GM12892 (cell line): ENCODE measurements around the gene ZNF337.
"Not testable (repeated sequence)": the region's sequence is repeated elsewhere in the genome, so short reads cannot be mapped to it uniquely, and the experiment has no call there.

Source experiments
- DNase-seq: peaks from one replicate; pipeline ENCODE4 v3.0.0; 2011; ENCODE audit not compliant: insufficient read length
- FAIRE-seq: peaks from 2 replicates; lab custom pipeline; 2011; peaks lifted over from hg19 to GRCh38; lab: Jason Lieb, UNC
- POLR2A ChIP-seq: IDR thresholded peaks from 2 replicates; pipeline ENCODE4 v1.6.1; 2011; ENCODE audit warnings: low read depth, low read length, control low read depth
- POLR2AphosphoS5 ChIP-seq: IDR thresholded peaks from 2 replicates; pipeline ENCODE4 v1.6.1; 2011; ENCODE audit warnings: low read depth, low read length, control low read depth
- TAF1 ChIP-seq: IDR thresholded peaks from 2 replicates; pipeline ENCODE4 v1.6.1; 2011; ENCODE audit warnings: low read depth, mild to moderate bottlenecking, control low read depth, low read length, borderline replicate concordance

The ZNF337 gene

DNA sequence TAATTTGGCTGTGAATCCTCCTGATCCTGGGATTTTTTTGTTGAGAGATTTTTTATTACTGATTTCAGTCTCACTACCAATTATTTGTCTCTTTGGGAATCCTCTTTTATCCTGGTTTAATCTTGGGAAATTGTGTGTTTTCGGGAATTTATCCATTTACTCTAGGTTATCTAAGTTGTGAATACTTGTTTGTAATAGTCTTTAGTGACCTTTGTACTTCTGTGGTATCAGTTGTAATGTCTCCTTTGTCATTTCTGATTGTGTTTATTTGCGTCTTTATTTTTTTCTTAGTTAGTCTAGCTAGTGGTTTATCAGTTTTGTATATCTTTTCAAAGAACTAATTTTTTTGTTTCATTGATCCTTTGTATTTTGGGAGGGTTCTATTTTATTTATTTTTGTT lies 27.3 kb upstream of the ZNF337 start:
- no peak for DNase-seq
- no peak for FAIRE-seq
- no peak for TF ChIP-seq TAF1
- TF ChIP-seq POLR2AphosphoS5 = no peak
- no peak for TF ChIP-seq POLR2A

DNA sequence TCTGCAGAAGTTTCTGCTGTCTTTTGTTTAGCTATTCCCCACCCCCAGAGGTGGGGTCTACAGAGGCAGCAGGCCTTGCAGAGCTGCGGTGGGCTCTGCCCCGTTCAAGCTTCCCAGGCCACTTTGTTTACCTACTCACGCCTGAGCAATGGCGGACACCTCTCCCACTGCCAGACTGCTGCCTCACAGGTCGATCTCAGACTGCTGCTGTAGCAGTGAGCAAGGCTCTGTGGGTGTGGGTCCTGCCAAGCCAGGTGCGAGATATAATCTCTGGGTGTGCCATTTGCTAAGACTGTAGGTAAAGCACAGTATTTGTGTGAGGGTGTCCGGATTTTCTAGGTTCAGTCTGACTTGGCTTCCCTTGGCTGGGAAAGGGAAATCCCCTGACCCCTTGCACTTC lies 23.6 kb upstream of the ZNF337 start:
- no peak for DNase-seq
- FAIRE-seq = no peak
- TF ChIP-seq POLR2AphosphoS5 (no peak), TAF1 (no peak), POLR2A (no peak)

DNA sequence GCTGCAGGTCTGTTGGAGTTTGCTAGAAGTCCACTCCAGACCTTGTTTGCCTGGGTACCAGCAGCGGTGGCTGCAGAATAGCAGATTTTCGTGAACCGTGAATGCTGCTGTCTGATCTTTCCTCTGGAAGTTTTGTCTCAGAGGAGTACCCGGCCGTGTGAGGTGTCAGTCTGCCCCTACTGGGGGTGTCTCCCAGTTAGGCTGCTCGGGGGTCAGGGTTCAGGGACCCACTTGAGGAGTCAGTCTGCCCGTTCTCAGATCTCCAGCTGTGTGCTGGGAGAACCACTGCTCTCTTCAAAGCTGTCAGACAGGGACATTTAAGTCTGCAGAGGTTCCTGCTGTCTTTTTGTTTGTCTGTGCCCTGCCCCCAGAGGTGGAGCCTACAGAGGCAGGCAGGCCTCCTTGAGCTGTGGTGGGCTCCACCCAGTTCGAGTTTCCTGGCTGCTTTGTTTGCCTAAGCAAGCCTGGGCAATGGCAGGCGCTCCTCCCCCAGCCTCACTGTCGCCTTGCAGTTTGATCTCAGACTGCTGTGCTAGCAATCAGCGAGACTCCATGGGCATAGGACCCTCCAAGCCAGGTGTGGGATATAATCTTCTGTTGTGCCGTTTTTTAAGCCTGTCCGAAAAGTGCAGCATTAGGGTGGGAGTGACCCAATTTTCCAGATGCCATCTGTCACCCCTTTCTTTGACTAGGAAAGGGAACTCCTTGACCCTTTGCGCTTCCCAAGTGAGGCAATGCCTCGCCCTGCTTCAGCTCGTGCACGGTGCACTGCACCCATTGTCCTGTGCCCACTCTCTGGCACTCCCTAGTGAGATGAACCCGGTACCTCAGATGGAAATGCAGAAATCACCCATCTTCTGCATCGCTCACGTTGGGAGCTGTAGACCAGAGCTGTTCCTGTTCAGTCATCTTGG lies 22.5 kb upstream of the ZNF337 start:
- FAIRE-seq, DNase-seq: not testable (repeated sequence)

DNA sequence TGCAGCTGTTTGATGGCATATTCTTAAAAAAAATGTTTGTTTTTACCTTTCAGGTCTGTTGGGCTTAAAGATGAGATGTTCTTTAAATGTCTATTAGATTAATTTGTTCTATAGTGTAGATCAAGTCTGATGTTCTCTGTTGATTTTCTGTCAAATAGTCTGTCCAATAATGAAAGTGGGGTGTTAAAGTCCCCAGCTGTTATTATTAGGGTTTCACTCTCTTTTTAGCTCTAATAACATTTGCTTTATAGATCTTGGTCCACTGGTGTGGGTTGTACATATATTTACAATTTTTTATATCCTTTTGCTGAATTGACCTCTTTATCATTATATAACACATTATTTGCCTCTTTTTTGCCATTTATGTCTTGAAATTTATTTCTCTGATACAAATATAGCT lies 11.0 kb upstream of the ZNF337 start:
- TF ChIP-seq TAF1 (no peak), POLR2A (no peak), POLR2AphosphoS5 (no peak)
- no peak for DNase-seq
- FAIRE-seq = no peak

DNA sequence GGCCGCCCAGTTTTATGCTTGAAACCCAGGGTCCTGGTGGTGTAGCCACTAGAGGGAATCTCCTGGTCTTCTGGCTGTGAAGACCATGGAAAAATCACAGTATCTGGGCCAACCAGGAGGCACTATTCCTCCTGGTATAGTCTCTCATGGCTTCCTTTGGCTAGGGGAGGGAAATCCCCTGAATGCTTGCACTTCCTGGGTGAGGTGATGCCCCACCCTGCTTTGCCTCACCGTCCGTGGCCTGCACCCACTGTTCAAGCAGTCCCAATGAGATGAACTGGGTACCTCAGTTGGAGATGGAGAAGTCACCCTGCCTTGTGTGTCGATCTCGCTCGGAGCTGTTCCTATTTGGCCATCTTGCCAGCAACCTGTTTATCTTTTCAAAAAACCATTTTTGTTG lies 10.1 kb upstream of the ZNF337 start:
- FAIRE-seq = no peak
- DNase-seq = no peak

DNA sequence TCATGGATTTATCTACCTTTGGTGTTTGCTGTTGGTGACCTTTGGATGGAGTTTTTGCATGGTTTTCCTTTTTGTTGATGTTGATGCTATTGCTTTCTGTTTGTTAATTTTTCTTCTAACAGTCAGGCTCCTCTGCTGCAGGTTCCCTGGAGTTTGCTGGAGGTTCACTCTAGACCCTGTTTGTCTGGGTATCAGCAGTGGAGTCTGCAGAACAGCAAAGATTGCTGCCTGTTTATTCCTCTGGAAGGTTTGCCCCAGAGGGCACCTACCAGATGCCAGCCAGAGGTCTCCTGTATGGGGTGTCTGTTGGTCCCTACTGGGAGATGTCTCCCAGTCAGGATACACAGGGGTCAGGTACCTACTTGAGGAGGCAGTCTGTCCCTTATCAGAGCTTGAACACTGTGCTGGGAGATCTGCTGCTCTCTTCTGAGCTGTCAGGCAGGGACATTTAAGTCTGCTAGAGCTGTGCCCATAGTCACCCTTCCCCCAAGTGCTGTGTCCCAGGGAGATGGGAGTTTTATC lies 9.2 kb upstream of the ZNF337 start:
- TF ChIP-seq POLR2A (no peak), POLR2AphosphoS5 (no peak), TAF1 (no peak)
- no peak for FAIRE-seq
- DNase-seq = no peak

More for the DNA sequence above, 10.1 kb upstream of the ZNF337 start:
- no peak for TF ChIP-seq TAF1
- no peak for TF ChIP-seq POLR2A
- TF ChIP-seq POLR2AphosphoS5 = no peak

DNA sequence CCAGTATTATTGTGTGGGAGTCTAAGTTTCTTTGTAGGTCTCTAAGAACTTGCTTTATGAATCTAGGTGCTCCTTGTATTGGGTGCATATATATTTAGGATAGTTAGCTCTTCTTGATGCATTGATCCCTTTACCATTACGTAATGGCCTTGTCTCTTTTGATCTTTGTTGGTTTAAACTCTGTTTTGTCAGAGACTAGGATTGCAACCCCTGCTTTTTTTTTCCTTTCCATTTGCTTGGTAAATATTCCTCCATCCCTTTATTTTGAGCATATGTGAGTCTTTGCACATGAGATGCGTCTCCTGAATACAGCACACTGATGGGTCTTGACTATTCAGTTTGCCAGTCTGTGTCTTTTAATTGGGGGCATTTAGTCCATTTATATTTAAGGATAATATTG lies 7.7 kb upstream of the ZNF337 start:
- not testable (repeated sequence) for FAIRE-seq, DNase-seq

DNA sequence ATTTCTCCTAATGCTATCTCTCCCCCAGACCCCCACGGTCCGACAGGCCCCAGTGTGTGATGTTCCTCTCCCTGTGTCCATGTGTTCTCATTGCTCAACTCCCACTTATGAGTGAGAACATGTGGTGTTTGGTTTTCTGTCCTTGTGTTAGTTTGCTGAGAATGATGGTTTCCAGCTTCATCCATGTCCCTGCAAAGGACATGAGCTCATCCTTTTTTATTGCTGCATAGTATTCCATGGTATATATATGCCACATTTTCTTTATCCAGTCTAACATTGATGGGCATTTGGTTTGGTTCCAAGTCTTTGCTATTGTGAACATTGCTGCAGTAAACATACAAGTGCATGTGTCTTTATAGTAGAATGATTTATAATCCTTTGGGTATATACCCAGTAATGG lies 4.2 kb upstream of the ZNF337 start:
- not testable (repeated sequence) for FAIRE-seq, DNase-seq

DNA sequence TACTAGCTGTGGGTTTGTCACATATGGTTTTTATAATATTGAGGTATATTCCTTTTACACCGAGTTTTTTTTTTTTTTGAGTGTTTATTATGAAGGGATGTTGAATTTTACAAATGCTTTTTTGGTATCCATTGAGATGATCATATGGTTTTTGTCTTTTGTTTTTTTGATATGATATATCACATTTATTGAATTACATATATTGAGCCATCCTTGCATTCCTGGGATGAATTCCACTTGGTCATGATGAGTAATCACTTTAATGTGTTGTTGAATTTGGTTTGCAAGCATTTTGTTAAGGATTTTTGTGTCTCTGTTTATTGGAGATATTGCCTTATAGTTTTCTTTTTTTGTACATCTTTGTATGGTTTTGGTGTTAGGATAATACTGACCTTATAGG lies 3.3 kb upstream of the ZNF337 start:
- FAIRE-seq (no peak), DNase-seq (no peak)
- no peak for TF ChIP-seq TAF1
- TF ChIP-seq POLR2A = no peak
- no peak for TF ChIP-seq POLR2AphosphoS5

DNA sequence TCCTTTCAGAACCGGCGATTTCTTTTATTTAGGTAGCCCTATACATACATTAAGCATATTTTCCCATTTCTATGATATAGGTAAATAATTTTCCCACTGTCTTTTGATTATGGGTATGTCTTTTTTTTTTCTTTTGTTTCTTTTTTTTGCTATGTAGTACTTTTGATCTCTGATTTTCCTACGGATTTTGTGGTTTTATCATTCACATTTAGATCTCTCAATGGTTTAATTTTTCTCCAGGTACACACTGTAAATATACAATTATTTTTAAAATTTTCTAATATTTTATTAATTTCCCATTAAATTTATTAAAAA lies 436 bp upstream of the ZNF337 start:
- no peak for TF ChIP-seq TAF1
- TF ChIP-seq POLR2A = no peak
- TF ChIP-seq POLR2AphosphoS5 = no peak
- no peak for FAIRE-seq

DNA sequence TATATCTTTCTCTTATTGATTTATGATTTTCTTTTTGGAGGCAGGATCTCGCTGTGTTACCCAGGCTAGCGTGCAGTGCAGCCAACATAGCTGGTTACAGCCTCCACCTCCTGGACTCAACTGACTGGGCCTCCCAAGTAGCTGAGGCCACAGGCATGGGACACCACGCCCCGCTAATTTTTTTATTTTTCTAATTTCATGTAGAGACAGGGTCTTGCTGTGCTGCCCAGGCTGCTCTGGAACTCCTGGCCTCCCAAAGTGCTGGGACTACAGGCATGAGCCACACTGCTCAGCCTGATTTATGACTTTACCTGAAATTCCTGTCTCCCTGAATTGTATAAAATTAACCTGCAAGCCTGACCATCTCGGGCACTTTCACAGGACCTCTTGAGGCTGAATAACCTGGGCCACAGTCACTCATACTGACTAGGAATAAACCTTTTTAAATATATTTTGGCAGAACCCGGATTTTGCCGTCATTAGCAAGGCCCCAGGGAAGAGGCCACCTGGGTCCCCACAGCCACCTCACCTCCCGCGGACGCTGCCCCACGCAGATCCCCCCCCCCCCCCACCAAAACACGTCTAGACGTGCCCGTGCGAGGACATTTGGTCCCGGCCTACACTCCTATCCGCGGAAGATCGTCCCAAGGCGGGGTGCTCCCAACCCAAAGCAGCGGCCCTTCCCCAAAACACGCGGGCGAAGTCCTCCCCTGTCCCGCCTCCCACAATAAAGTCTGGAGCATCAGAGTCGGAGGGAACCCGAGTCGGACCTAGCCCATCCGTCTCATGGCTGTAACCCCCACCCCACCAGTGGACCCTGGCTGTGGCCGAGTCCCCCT lies 902 bp downstream of the ZNF337 start:
- TF ChIP-seq POLR2A = no peak
- no peak for TF ChIP-seq TAF1
- TF ChIP-seq POLR2AphosphoS5 = no peak
- FAIRE-seq (no peak), DNase-seq (no peak)

More for the DNA sequence above, 436 bp upstream of the ZNF337 start:
- DNase-seq = no peak

DNA sequence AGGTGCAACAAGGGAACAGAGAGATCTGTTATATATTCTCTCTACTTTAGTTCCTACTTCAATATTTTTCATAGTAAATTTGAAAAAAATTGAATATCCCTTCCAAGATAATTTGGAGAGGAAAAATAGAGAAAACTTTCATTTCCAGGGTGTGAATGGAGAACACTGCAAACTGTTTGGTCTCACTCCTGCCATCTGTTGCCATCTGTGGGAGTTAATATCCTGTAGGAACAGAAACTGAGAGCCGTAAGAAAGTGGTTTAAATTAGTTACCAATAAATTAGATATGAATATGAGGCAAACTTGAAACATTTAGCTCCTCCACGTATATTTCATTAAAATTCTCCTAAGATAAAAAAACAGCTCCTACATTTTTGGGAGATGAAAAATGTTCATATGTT lies 4.2 kb downstream of the ZNF337 start:
- TF ChIP-seq POLR2A = no peak
- TF ChIP-seq TAF1 = no peak
- no peak for TF ChIP-seq POLR2AphosphoS5
- DNase-seq (no peak), FAIRE-seq (no peak)
